H9 (cell line): ENCODE data around the gene ANHX. TPM values are rescaled to one million over a fixed set of nuclear protein-coding genes. Genes with fewer than 3 reads are reported as not detected.
"Not testable (repeated sequence)": the region's sequence is repeated elsewhere in the genome, so short reads cannot be mapped to it uniquely, and the experiment has no call there.

Experiments
- DNase-seq: peaks from one replicate; pipeline ENCODE4 v3.0.0-alpha.2; 2017
- H2AFZ ChIP-seq: one replicate; pipeline ENCODE4 v1.6.1; 2013; ENCODE audit warnings: mild to moderate bottlenecking, low read length, control low read depth, moderate library complexity
- H2AK5ac ChIP-seq: 2 replicates; pipeline ENCODE4 v1.6.1; 2013; ENCODE audit warnings: low read length, control low read depth, mixed read lengths; ENCODE audit not compliant: insufficient read length
- H2BK120ac ChIP-seq: one replicate; pipeline ENCODE4 v1.6.1; 2013; ENCODE audit warnings: low read depth, mild to moderate bottlenecking, low read length, control low read depth, inconsistent platforms; ENCODE audit not compliant: poor library complexity, severe bottlenecking
- H2BK12ac ChIP-seq: 2 replicates; pipeline ENCODE4 v1.6.1; 2013; ENCODE audit warnings: low read length, control low read depth, mixed read lengths, low read depth; ENCODE audit not compliant: insufficient read length
- H2BK15ac ChIP-seq: 2 replicates; pipeline ENCODE4 v1.6.1; 2013; ENCODE audit warnings: low read depth, low read length, control low read depth
- H2BK20ac ChIP-seq: one replicate; pipeline ENCODE4 v1.6.1; 2013; ENCODE audit warnings: low read depth, mild to moderate bottlenecking, low read length, control low read depth, inconsistent platforms; ENCODE audit not compliant: poor library complexity, severe bottlenecking
- H2BK5ac ChIP-seq: 2 replicates; pipeline ENCODE4 v1.6.1; 2013; ENCODE audit warnings: low read length, control low read depth, mixed read lengths; ENCODE audit not compliant: insufficient read length
- H3K14ac ChIP-seq: 2 replicates; pipeline ENCODE4 v1.6.1; 2013; ENCODE audit warnings: low read length, control low read depth; ENCODE audit not compliant: insufficient read depth
- H3K18ac ChIP-seq: 2 replicates; pipeline ENCODE4 v1.6.1; 2013; ENCODE audit warnings: low read depth, mild to moderate bottlenecking, mixed read lengths, low read length, control low read depth; ENCODE audit not compliant: insufficient read length
- H3K23ac ChIP-seq: 2 replicates; pipeline ENCODE4 v1.6.1; 2013; ENCODE audit warnings: low read length, control low read depth, mixed read lengths, low read depth; ENCODE audit not compliant: insufficient read length
- H3K23me2 ChIP-seq: 2 replicates; pipeline ENCODE4 v1.6.1; 2013; ENCODE audit warnings: low read depth, mild to moderate bottlenecking, mixed read lengths, low read length, control low read depth; ENCODE audit not compliant: insufficient read length, poor library complexity, severe bottlenecking
- H3K27ac ChIP-seq: 2 replicates; pipeline ENCODE4 v1.5.1; 2013; ENCODE audit warnings: low read length, control low read depth, mixed read lengths, low read depth; ENCODE audit not compliant: insufficient read length
- H3K27me3 ChIP-seq: 2 replicates; pipeline ENCODE4 v1.6.1; 2013; ENCODE audit warnings: low read length, control low read depth, inconsistent platforms; ENCODE audit not compliant: insufficient read depth
- H3K4ac ChIP-seq: 2 replicates; pipeline ENCODE4 v1.6.1; 2013; ENCODE audit warnings: low read depth, mild to moderate bottlenecking, control low read depth, inconsistent platforms, low read length, moderate library complexity
- H3K4me1 ChIP-seq: 2 replicates; pipeline ENCODE4 v1.6.1; 2013; ENCODE audit warnings: low read length, control low read depth, inconsistent platforms; ENCODE audit not compliant: insufficient read depth
- H3K4me2 ChIP-seq: 2 replicates; pipeline ENCODE4 v1.6.1; 2013; ENCODE audit warnings: low read length, control low read depth, mixed read lengths; ENCODE audit not compliant: insufficient read length, insufficient read depth
- H3K56ac ChIP-seq: 2 replicates; pipeline ENCODE4 v1.6.1; 2013; ENCODE audit warnings: low read depth, mild to moderate bottlenecking, mixed read lengths, low read length, control low read depth; ENCODE audit not compliant: insufficient read length
- H3K79me1 ChIP-seq: 2 replicates; pipeline ENCODE4 v1.6.1; 2013; ENCODE audit warnings: low read depth, mild to moderate bottlenecking, moderate library complexity, low read length, control low read depth, inconsistent platforms; ENCODE audit not compliant: insufficient read depth, poor library complexity, severe bottlenecking
- H3K79me2 ChIP-seq: 2 replicates; pipeline ENCODE4 v1.6.1; 2013; ENCODE audit warnings: low read length, control low read depth, inconsistent platforms; ENCODE audit not compliant: insufficient read depth
- H3K9ac ChIP-seq: 2 replicates; pipeline ENCODE4 v1.6.1; 2013; ENCODE audit warnings: low read length, control low read depth, mixed read lengths; ENCODE audit not compliant: insufficient read length; ENCODE audit errors: extremely low read depth
- H3K9me3 ChIP-seq: one replicate; pipeline ENCODE4 v1.6.1; 2013; ENCODE audit warnings: low read depth, low read length, inconsistent platforms; ENCODE audit not compliant: control insufficient read depth
- H3T11ph ChIP-seq: one replicate; pipeline ENCODE4 v1.6.1; 2013; ENCODE audit warnings: mild to moderate bottlenecking, low read length, control low read depth, inconsistent platforms
- H4K20me1 ChIP-seq: one replicate; pipeline ENCODE4 v1.6.1; 2013; ENCODE audit not compliant: control insufficient read depth, insufficient read length, insufficient read depth
- H4K5ac ChIP-seq: 2 replicates; pipeline ENCODE4 v1.6.1; 2013; ENCODE audit warnings: low read depth, mild to moderate bottlenecking, mixed read lengths, low read length, control low read depth; ENCODE audit not compliant: insufficient read length
- H4K8ac ChIP-seq: replicated peaks from 2 replicates; pipeline ENCODE4 v1.6.1; 2013; ENCODE audit warnings: low read length, control low read depth, mixed read lengths, low read depth; ENCODE audit not compliant: insufficient read length
- H4K91ac ChIP-seq: 2 replicates; pipeline ENCODE4 v1.6.1; 2013; ENCODE audit warnings: low read depth, mild to moderate bottlenecking, moderate library complexity, mixed read lengths, low read length, control low read depth; ENCODE audit not compliant: insufficient read length
- H3K27ac Mint-ChIP-seq, 3 experiments: 2 replicates in 2 of 3; 3 replicates in 1 of 3; pipeline ENCODE4 v1.8.0; 2020 to 2021; ENCODE audit warnings: mixed read lengths in 3 of 3, mild to moderate bottlenecking in 1 of 3, moderate library complexity in 1 of 3
- H3K27me3 Mint-ChIP-seq: 2 replicates; pipeline ENCODE4 v1.8.0; 2021; ENCODE audit warnings: low read depth, mild to moderate bottlenecking, moderate library complexity, mixed read lengths
- H3K36me3 Mint-ChIP-seq, 3 experiments: 2 replicates in 2 of 3; 3 replicates in 1 of 3; pipeline ENCODE4 v1.8.0; 2020 to 2021; ENCODE audit warnings: low read depth in 3 of 3, mixed read lengths in 3 of 3; ENCODE audit not compliant: insufficient read depth in 1 of 3
- H3K4me1 Mint-ChIP-seq, 2 experiments: 2 replicates each; pipeline ENCODE4 v1.8.0; 2020; ENCODE audit warnings: mixed read lengths in 2 of 2
- H3K4me3 Mint-ChIP-seq, 2 experiments: 2 replicates in 1 of 2; 3 replicates in 1 of 2; pipeline ENCODE4 v1.8.0; 2020 to 2021; ENCODE audit warnings: mild to moderate bottlenecking in 2 of 2, mixed read lengths in 2 of 2, moderate library complexity in 1 of 2
- H3K9me3 Mint-ChIP-seq, 2 experiments: 2 replicates in 1 of 2; 3 replicates in 1 of 2; pipeline ENCODE4 v1.8.0; 2020; ENCODE audit warnings: mild to moderate bottlenecking in 2 of 2, mixed read lengths in 2 of 2, moderate library complexity in 1 of 2
- WGBS: extraction: QIAGEN DNeasy Blood & Tissue Kit; methylation state at CpG from one replicate; pipeline ENCODE4 v1.1.7; 2013; ENCODE audit warnings: missing lambda C conversion rate, low lambda C conversion rate, mixed read lengths; ENCODE audit not compliant: insufficient read length; ENCODE audit errors: extremely low coverage; 5-methylcytosine and 5-hydroxymethylcytosine counted together
- total RNA-seq: library from RNA; stranded (reverse); gene quantifications from 2 replicates; pipeline ENCODE4 v1.2.1, GENCODE V29; 2021
- TF ChIP-seq, protein P1 (sequence below): fragments of 200-600 bp; sonication (generic); conservative IDR thresholded peaks from 3 replicates; pipeline ENCODE4 v1.8.0; 2021; ENCODE audit warnings: antibody characterized with exemption, mild to moderate bottlenecking

ANHX gene
- total RNA-seq, 1 experiment from 2014 or later, result not detected

DNA sequence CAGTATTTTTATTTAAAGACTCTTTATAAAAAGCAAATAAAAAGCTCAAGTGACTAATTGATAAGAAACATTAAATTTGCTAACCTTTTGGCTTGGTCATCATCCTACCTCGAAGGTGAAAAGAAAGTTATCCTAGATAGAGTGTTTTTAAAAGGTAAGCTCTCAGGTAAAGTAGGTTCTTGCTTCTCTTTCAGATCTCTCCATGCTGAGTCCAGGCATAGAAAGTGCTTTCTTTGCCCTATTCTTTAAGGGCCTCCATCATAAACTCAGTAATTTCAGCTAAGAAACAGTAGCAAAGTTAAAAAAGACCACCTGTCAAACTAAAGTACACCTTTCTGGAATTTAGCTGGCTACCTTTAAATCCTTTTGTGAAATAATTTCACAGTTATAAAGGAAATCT is 20.6 kb upstream of the ANHX start:
- Histone ChIP-seq H3K56ac (no peak overlapping the region), H3K4ac (no peak overlapping the region), H3K27ac (no peak overlapping the region), H3K23ac (no peak overlapping the region), H3K9me3 (peaks cover 23% of the 10 kb centered on the region), H2BK120ac (no peak overlapping the region), H2BK5ac (no peak overlapping the region), H4K5ac (no peak overlapping the region), H3K79me1 (no peaks in the 10 kb centered on the region), H2AK5ac (no peak overlapping the region), H2BK20ac (no peak overlapping the region), H3K23me2 (no peaks in the 10 kb centered on the region), H3K27me3 (no peaks in the 10 kb centered on the region), H2BK12ac (no peak overlapping the region), H3T11ph (no peak overlapping the region), H3K4me2 (no peak overlapping the region), H3K14ac (no peak overlapping the region), H3K9ac (no peak overlapping the region), H4K20me1 (no peaks in the 10 kb centered on the region), H4K8ac (no peak overlapping the region), H2AFZ (no peak overlapping the region), H4K91ac (no peak overlapping the region), H3K79me2 (no peaks in the 10 kb centered on the region), H3K4me1 (no peaks in the 10 kb centered on the region), H2BK15ac (no peak overlapping the region), H3K18ac (no peak overlapping the region)
- TF ChIP-seq, protein P1, sequence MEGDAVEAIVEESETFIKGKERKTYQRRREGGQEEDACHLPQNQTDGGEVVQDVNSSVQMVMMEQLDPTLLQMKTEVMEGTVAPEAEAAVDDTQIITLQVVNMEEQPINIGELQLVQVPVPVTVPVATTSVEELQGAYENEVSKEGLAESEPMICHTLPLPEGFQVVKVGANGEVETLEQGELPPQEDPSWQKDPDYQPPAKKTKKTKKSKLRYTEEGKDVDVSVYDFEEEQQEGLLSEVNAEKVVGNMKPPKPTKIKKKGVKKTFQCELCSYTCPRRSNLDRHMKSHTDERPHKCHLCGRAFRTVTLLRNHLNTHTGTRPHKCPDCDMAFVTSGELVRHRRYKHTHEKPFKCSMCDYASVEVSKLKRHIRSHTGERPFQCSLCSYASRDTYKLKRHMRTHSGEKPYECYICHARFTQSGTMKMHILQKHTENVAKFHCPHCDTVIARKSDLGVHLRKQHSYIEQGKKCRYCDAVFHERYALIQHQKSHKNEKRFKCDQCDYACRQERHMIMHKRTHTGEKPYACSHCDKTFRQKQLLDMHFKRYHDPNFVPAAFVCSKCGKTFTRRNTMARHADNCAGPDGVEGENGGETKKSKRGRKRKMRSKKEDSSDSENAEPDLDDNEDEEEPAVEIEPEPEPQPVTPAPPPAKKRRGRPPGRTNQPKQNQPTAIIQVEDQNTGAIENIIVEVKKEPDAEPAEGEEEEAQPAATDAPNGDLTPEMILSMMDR, result no peak
- no peak for DNase-seq
- Mint-ChIP-seq H3K27me3 (no peaks in the 10 kb centered on the region), H3K27ac (no peak overlapping the region), H3K9me3 (peaks cover 57 to 66% of the 10 kb centered on the region in 2 experiments), H3K4me3 (no peak overlapping the region), H3K36me3 (peaks cover 0 to 20% (median 10%) of the 10 kb centered on the region in 3 experiments; a peak in 5 of 7 replicates), H3K4me1 (no peaks in the 10 kb centered on the region)
- no CpG with 5 or more reads among the region's 1 CpG for WGBS

DNA sequence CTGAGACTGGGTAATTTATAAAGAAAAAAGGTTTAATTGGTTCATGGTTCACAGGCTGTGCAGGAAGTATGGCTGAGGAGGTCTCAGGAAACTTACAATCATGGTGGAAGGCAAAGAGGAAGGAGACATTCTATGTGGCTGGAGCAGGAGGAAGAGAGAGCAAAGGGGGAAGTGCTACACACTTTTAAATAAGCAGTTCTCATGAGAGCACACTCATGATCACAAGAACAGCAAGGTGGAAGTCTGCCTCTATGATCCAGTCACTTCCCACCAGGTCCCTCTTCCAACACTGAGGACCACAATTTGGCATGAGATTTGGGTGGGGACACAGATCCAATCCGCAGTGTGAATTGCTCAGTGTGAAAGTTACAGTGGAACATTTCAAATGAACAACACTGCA is 20.2 kb upstream of the ANHX start:
- H3K4me1 ChIP-seq, H3K14ac ChIP-seq, H3K56ac ChIP-seq, H2BK120ac ChIP-seq, H3K4ac ChIP-seq, H3K79me1 ChIP-seq, H4K91ac ChIP-seq, H3K27me3 ChIP-seq, H3K4me1 Mint-ChIP-seq, DNase-seq, H3K27me3 Mint-ChIP-seq, H4K5ac ChIP-seq, H2BK15ac ChIP-seq, H2AK5ac ChIP-seq, H3T11ph ChIP-seq, H2BK20ac ChIP-seq, H3K4me2 ChIP-seq, H2BK5ac ChIP-seq, H3K23me2 ChIP-seq, H3K4me3 Mint-ChIP-seq, H3K27ac Mint-ChIP-seq, H3K23ac ChIP-seq, H2AFZ ChIP-seq, H4K20me1 ChIP-seq, H3K27ac ChIP-seq, H2BK12ac ChIP-seq, H3K79me2 ChIP-seq, H3K18ac ChIP-seq, H4K8ac ChIP-seq, H3K9ac ChIP-seq: not testable (repeated sequence)
- Mint-ChIP-seq H3K36me3 (peaks cover 0 to 20% (median 10%) of the 10 kb centered on the region in 3 experiments; a peak in 5 of 7 replicates), H3K9me3 (peaks cover 62 to 68% of the 10 kb centered on the region in 2 experiments)
- WGBS, result no CpG with 5 or more reads among the region's 1 CpG
- H3K9me3 ChIP-seq, result peaks cover 23% of the 10 kb centered on the region
